ENCODE measurements around the gene TSC1.

TSC1 gene

GRCh38 chr9:132939169-132939568, 5.2 kb downstream of the TSC1 start:
- H3K36me3 Mint-ChIP-seq (ENCODE audit: low read depth) = no peaks in the 10 kb centered on the region
- peaks cover 9% of the 10 kb centered on the region for H3K4me1 Mint-ChIP-seq (ENCODE audit: low read depth)
- H3K9me3 Mint-ChIP-seq = no peaks in the 10 kb centered on the region
- H3K27ac Mint-ChIP-seq = no peak overlapping the region
- H3K27me3 Mint-ChIP-seq (ENCODE audit: low read depth) = no peaks in the 10 kb centered on the region
- no peak overlapping the region for H3K4me3 Mint-ChIP-seq
- no peak for DNase-seq (ENCODE audit: low spot score)

- Mint-ChIP-seq H3K27me3 (ENCODE audit: low read depth) (no peaks in the 10 kb centered on the region), H3K27ac (no peak overlapping the region), H3K9me3 (no peaks in the 10 kb centered on the region), H3K4me1 (ENCODE audit: low read depth) (peaks cover under 1% of the 10 kb centered on the region), H3K4me3 (no peak overlapping the region), H3K36me3 (ENCODE audit: low read depth) (peaks cover 2% of the 10 kb centered on the region)
- no peak for DNase-seq (ENCODE audit: low spot score)
Observed at GRCh38 chr9:132937463-132937901, 6.9 kb downstream of the TSC1 start.

- Mint-ChIP-seq H3K4me1 (ENCODE audit: low read depth) (no peaks in the 10 kb centered on the region), H3K36me3 (ENCODE audit: low read depth) (peaks cover 4% of the 10 kb centered on the region), H3K4me3 (no peak overlapping the region), H3K27me3 (ENCODE audit: low read depth) (no peaks in the 10 kb centered on the region), H3K27ac (no peak overlapping the region), H3K9me3 (no peaks in the 10 kb centered on the region)
- DNase-seq (ENCODE audit: low spot score) = no peak
Observed at GRCh38 chr9:132935026-132935425, 9.4 kb downstream of the TSC1 start.

- no peaks in the 10 kb centered on the region for H3K27me3 Mint-ChIP-seq (ENCODE audit: low read depth)
- peaks cover 13% of the 10 kb centered on the region for H3K36me3 Mint-ChIP-seq (ENCODE audit: low read depth)
- H3K9me3 Mint-ChIP-seq = no peaks in the 10 kb centered on the region
- DNase-seq (ENCODE audit: low spot score) = no peak
- no peak overlapping the region for H3K27ac Mint-ChIP-seq
- no peak overlapping the region for H3K4me3 Mint-ChIP-seq
- peaks cover 2% of the 10 kb centered on the region for H3K4me1 Mint-ChIP-seq (ENCODE audit: low read depth)
Observed at GRCh38 chr9:132931178-132931735, 13.2 kb downstream of the TSC1 start.

GRCh38 chr9:132927704-132928103, 16.7 kb downstream of the TSC1 start:
- DNase-seq (ENCODE audit: low spot score) = no peak
- no peaks in the 10 kb centered on the region for H3K9me3 Mint-ChIP-seq
- H3K27ac Mint-ChIP-seq = no peak overlapping the region
- no peaks in the 10 kb centered on the region for H3K27me3 Mint-ChIP-seq (ENCODE audit: low read depth)
- H3K4me3 Mint-ChIP-seq = no peak overlapping the region
- H3K36me3 Mint-ChIP-seq (ENCODE audit: low read depth) = peaks cover 26% of the 10 kb centered on the region
- H3K4me1 Mint-ChIP-seq (ENCODE audit: low read depth) = peaks cover 2% of the 10 kb centered on the region

- Mint-ChIP-seq H3K9me3 (no peaks in the 10 kb centered on the region), H3K4me3 (no peak overlapping the region)
- DNase-seq (ENCODE audit: low spot score) = no peak
Observed at GRCh38 chr9:132923346-132923902, 21.0 kb downstream of the TSC1 start.

GRCh38 chr9:132919614-132920268, 24.7 kb downstream of the TSC1 start:
- no peak overlapping the region for H3K27ac Mint-ChIP-seq
- peaks cover 38% of the 10 kb centered on the region for H3K36me3 Mint-ChIP-seq (ENCODE audit: low read depth)
- no peak overlapping the region for H3K4me3 Mint-ChIP-seq

More at GRCh38 chr9:132923346-132923902, 21.0 kb downstream of the TSC1 start:
- no peaks in the 10 kb centered on the region for H3K4me1 Mint-ChIP-seq (ENCODE audit: low read depth)
- no peak overlapping the region for H3K27ac Mint-ChIP-seq
- H3K36me3 Mint-ChIP-seq (ENCODE audit: low read depth) = peaks cover 41% of the 10 kb centered on the region
- H3K27me3 Mint-ChIP-seq (ENCODE audit: low read depth) = no peaks in the 10 kb centered on the region

GRCh38 chr9:132914924-132915323, 29.5 kb downstream of the TSC1 start:
- Mint-ChIP-seq H3K4me1 (ENCODE audit: low read depth) (no peaks in the 10 kb centered on the region), H3K27me3 (ENCODE audit: low read depth) (no peaks in the 10 kb centered on the region), H3K4me3 (no peak overlapping the region), H3K9me3 (no peaks in the 10 kb centered on the region), H3K36me3 (ENCODE audit: low read depth) (peaks cover 32% of the 10 kb centered on the region), H3K27ac (no peak overlapping the region)
- DNase-seq (ENCODE audit: low spot score) = no peak

More at GRCh38 chr9:132919614-132920268, 24.7 kb downstream of the TSC1 start:
- Mint-ChIP-seq H3K4me1 (ENCODE audit: low read depth) (no peaks in the 10 kb centered on the region), H3K9me3 (no peaks in the 10 kb centered on the region), H3K27me3 (ENCODE audit: low read depth) (no peaks in the 10 kb centered on the region)
- no peak for DNase-seq (ENCODE audit: low spot score)

GRCh38 chr9:132912131-132912530, 32.3 kb downstream of the TSC1 start:
- Mint-ChIP-seq H3K27ac (no peak overlapping the region), H3K9me3 (no peaks in the 10 kb centered on the region), H3K27me3 (ENCODE audit: low read depth) (no peaks in the 10 kb centered on the region), H3K36me3 (ENCODE audit: low read depth) (peaks cover 26% of the 10 kb centered on the region), H3K4me3 (no peak overlapping the region), H3K4me1 (ENCODE audit: low read depth) (peaks cover 1% of the 10 kb centered on the region)
- no peak for DNase-seq (ENCODE audit: low spot score)

GRCh38 chr9:132910376-132910775, 34.0 kb downstream of the TSC1 start:
- no peaks in the 10 kb centered on the region for H3K9me3 Mint-ChIP-seq
- no peak for DNase-seq (ENCODE audit: low spot score)
- no peak overlapping the region for H3K27ac Mint-ChIP-seq
- peaks cover 19% of the 10 kb centered on the region for H3K36me3 Mint-ChIP-seq (ENCODE audit: low read depth)
- H3K4me1 Mint-ChIP-seq (ENCODE audit: low read depth) = peaks cover 1% of the 10 kb centered on the region
- no peak overlapping the region for H3K4me3 Mint-ChIP-seq
- no peaks in the 10 kb centered on the region for H3K27me3 Mint-ChIP-seq (ENCODE audit: low read depth)

- H3K4me3 Mint-ChIP-seq = no peak overlapping the region
- peaks cover 1% of the 10 kb centered on the region for H3K4me1 Mint-ChIP-seq (ENCODE audit: low read depth)
- DNase-seq (ENCODE audit: low spot score) = no peak
- H3K9me3 Mint-ChIP-seq = no peaks in the 10 kb centered on the region
- H3K27me3 Mint-ChIP-seq (ENCODE audit: low read depth) = no peaks in the 10 kb centered on the region
- peaks cover 24% of the 10 kb centered on the region for H3K36me3 Mint-ChIP-seq (ENCODE audit: low read depth)
- H3K27ac Mint-ChIP-seq = no peak overlapping the region
Observed at GRCh38 chr9:132909311-132909710, 35.1 kb downstream of the TSC1 start.

- Mint-ChIP-seq H3K27me3 (ENCODE audit: low read depth) (no peaks in the 10 kb centered on the region), H3K4me3 (no peak overlapping the region), H3K27ac (no peak overlapping the region), H3K36me3 (ENCODE audit: low read depth) (peaks cover 24% of the 10 kb centered on the region), H3K9me3 (no peaks in the 10 kb centered on the region), H3K4me1 (ENCODE audit: low read depth) (peaks cover 1% of the 10 kb centered on the region)
- no peak for DNase-seq (ENCODE audit: low spot score)
Observed at GRCh38 chr9:132908635-132909034, 35.8 kb downstream of the TSC1 start.

- DNase-seq (ENCODE audit: low spot score) = no peak
- Mint-ChIP-seq H3K36me3 (ENCODE audit: low read depth) (peaks cover 19% of the 10 kb centered on the region), H3K9me3 (no peaks in the 10 kb centered on the region), H3K27me3 (ENCODE audit: low read depth) (no peaks in the 10 kb centered on the region), H3K4me1 (ENCODE audit: low read depth) (peaks cover 5% of the 10 kb centered on the region), H3K4me3 (no peak overlapping the region), H3K27ac (no peak overlapping the region)
Observed at GRCh38 chr9:132905726-132906125, 38.7 kb downstream of the TSC1 start.

GRCh38 chr9:132903574-132904492, 40.6 kb downstream of the TSC1 start:
- DNase-seq (ENCODE audit: low spot score) = no peak
- Mint-ChIP-seq H3K27ac (no peak overlapping the region), H3K4me3 (no peak overlapping the region), H3K9me3 (no peaks in the 10 kb centered on the region), H3K36me3 (ENCODE audit: low read depth) (peaks cover 19% of the 10 kb centered on the region), H3K4me1 (ENCODE audit: low read depth) (peaks cover 5% of the 10 kb centered on the region), H3K27me3 (ENCODE audit: low read depth) (no peaks in the 10 kb centered on the region)
